Urothelium cell line (cell line): ENCODE measurements around the gene VEGFB.

Source experiments
- DNase-seq: peaks from one replicate; pipeline ENCODE4 v3.0.0; 2011; ENCODE audit warnings: low spot score, mixed read lengths
- FAIRE-seq: peaks from 2 replicates; lab custom pipeline; 2011; peaks lifted over from hg19 to GRCh38; lab: Jason Lieb, UNC

Gene VEGFB, protein sequence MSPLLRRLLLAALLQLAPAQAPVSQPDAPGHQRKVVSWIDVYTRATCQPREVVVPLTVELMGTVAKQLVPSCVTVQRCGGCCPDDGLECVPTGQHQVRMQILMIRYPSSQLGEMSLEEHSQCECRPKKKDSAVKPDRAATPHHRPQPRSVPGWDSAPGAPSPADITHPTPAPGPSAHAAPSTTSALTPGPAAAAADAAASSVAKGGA

GRCh38 chr11:64233913-64234586 lies at the start of gene VEGFB:
VEGFB (plus strand) TSS chr11:64234584; CDS start chr11:64234834, 250 bp downstream.
- DNase-seq, result peak; percentile 86

GRCh38 chr11:64185175-64185692 lies 49.1 kb upstream of the VEGFB start:
- DNase-seq (peak; percentile 77), FAIRE-seq (no peak)

More at GRCh38 chr11:64233913-64234586, at the start of gene VEGFB:
- no peak for FAIRE-seq

DNA sequence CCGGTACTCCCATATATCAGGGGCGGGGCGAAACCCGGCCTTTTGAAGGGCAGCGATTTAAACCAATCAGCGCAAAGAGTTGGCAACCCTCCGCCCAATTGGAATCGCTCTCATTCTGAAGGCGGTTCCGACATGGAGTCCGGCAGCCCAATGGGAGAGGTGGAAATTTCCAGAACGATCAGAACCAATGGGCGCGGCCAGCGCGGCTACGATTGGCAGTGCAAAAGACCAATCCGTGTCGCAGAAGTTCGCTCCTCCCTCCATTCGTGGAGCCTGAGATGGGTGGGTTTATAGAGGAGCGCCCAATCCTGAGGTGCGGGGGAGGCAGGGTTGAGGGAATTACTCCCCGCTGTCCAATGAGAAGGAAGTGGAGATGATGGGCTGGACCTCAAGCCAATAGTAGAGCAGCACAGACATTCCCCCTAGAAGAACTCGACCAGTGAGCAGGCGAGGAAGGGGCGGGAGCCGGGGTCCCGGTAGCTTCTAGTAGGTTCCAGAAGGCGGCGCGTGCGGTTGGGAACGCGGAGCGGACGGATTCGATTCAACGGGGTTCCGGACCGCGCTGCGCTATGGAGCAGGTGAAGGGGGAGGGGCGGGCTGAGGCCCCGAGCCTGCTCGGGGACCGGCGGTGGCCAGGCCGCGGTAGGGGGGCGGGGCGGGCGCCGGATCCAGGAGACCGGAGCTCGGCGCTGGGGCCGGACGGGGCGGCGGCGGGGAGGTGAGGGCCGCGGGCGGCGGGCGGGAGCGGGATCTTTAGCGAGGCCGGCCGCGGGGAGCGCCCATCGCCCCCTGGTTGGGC lies 48.5 kb upstream of the VEGFB start, which contains the start of gene STIP1:
STIP1 (plus strand) TSS at position 479 of the 799 bp plus-strand sequence; CDS start at position 570, 91 bp downstream.
- peak; percentile 98 for DNase-seq
- FAIRE-seq, result peak; percentile 66

DNA sequence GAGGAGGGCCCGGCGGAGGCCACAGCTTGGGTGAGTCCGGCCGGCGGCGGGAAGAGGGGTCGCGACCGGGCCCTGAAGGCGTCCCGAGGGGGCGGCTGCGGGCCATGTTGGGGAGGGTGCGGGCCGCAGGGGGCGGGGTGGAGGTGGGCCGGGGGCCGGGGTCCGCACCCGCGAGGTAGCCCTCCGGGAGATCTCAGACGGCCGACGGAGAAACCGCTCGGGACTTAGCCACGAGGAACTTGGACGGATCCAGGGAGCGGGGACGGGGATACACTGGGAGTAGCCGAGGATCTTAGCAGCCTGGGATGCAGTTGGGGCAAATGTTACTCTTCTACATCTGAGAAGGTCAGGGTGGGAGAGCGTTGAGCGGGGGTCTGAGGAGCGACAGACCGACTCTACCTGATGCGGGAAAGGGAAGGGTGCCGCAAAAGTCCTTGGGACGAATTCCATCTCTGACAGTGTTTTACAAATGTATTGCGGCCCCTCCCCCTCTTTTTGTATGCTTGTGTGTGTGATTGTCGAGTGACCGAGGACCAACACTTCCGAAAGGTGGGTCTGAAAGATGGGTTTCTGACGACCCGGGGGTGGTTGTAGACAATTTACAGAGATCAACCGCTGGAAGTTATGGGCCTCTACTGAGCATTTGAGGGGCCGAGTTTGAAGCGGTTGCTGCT lies 47.8 kb upstream of the VEGFB start:
- no peak for DNase-seq
- FAIRE-seq, result no peak

DNA sequence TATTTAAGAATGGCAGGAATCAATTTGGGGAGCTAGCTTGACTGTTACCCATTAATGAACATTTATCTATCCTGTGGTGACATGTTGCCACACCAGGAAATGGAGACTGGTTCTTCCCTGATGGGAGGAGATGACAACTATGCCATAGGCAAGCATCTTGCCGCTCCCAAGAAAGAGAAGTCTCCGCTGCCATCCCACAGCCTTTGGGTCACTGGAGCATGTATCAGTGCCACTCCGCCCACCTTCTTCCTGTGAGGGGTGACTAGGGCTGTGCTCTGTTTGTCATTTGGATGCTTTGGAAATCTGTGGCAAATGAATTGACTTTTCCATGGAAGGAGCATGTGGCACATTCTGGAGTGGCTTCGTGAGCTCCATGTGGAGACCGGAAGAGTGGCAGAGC lies 42.0 kb upstream of the VEGFB start:
- FAIRE-seq (no peak), DNase-seq (no peak)

GRCh38 chr11:64196626-64197025 lies 37.8 kb upstream of the VEGFB start:
- DNase-seq (no peak), FAIRE-seq (no peak)

DNA sequence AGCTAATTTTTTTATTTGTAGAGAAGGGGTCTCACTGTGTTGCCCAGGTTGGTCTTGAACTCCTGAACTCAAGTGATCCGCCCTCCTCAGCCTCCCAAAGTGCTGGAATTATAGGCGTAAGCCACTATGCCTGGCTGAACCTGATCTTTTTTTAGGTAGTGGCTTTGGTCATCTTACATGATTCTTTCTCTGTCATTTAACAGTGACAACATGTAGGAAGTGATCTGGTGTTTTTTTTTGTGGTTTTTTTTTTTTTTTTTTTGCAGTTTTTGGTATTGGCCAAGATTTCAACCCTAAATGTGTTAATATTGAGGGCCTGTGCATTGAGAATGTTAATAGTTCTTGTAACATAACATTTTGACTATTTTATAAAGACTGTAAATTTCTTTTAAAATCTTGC lies 35.9 kb upstream of the VEGFB start:
- FAIRE-seq, result no peak
- no peak for DNase-seq

DNA sequence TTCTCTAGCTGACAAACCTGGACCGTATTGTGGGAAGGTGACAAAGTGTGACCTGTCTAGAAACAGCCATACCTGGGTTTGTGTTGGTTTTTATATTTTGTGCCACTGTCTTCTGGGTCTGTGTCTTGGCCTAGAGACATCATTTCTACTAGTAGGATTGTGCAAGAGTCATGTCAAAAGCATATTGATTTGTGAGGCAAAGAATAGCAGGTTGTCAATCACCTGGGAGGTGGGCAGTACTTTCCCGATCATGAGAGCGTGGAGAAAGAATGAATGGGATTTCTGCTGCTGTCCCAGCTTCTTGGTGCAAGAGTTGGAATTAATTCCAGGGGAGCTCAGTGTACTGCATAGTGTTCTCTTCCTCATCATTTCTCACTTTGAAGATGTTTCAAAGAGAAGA lies 32.8 kb upstream of the VEGFB start:
- no peak for FAIRE-seq
- DNase-seq, result no peak

GRCh38 chr11:64202992-64203391 lies 31.4 kb upstream of the VEGFB start:
- FAIRE-seq (no peak), DNase-seq (no peak)

- DNase-seq (no peak), FAIRE-seq (no peak)
These were observed 30.8 kb upstream of the VEGFB start for GRCh38 chr11:64203421-64204079.

GRCh38 chr11:64204080-64204440 lies 30.3 kb upstream of the VEGFB start:
- no peak for FAIRE-seq
- DNase-seq, result no peak

DNA sequence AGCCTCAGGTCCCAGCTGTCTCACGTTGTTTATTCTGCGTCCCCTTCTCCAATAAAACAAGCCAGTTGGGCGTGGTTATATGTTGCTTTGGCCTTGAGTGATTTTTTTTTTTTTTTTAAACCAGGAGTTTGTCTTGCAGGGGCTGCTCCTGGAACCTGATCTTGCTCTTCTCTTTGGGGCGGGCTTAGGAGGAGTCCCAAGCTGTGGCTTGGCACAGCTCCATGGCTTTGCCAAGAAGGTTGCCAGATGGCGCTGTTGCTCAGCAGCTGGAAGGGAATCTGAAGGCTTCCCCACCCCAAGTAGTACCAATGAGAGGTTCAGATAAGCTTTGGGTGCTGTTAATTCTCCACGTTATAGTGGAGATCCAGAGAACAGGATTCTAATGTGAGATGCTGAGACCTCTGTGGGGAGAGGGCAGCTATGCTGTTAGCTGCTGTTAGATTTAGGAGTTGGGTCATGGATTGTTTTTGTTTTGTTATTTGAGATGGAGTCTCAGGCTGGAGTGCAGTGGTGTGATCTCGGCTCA lies 29.9 kb upstream of the VEGFB start:
- peak; percentile 82 for DNase-seq
- no peak for FAIRE-seq

DNA sequence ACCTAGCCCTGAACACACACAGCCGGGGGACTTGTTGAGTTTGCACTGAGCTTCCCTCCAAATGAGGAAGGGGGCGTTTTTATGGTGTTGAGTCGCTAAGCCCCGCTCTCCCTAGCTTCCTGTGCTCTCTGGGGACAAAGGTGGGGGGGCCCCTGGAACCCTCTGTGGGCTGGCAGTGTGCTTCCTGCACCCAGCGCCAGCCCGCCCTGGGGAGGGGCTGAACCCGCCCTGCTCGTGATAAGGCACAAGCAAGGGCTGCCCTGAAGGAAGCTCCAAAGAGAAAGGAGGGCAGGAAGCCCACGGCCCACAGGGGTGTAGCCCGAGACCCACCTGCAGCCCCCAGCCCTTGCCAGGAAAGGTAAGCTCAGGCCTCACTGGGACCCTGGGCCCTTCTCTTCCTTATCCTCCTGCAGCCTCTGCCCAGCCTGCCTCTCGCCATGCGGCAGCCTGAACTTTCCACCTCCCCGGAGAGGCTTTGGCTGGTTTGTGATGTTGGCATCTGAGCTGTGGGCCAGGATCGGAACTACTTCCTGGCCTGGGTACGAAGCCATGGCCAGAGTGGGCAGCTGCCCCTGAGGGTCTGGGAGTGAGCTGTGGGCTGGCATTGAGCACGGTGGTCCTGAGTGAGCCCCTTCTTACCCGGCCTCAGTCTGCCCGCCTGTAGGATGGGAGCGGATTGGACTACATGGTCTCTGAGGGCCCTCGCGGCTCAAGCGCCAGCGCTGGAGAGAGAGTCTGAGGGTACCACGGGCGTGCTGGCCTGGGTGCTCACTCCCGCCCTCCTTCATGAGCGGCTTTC lies 27.7 kb upstream of the VEGFB start, which contains the start of gene FERMT3:
FERMT3 (plus strand) TSS at position 265 of the 799 bp plus-strand sequence. CDS start 644 bp downstream, outside the sequence.
- FAIRE-seq, result no peak
- DNase-seq, result no peak

DNA sequence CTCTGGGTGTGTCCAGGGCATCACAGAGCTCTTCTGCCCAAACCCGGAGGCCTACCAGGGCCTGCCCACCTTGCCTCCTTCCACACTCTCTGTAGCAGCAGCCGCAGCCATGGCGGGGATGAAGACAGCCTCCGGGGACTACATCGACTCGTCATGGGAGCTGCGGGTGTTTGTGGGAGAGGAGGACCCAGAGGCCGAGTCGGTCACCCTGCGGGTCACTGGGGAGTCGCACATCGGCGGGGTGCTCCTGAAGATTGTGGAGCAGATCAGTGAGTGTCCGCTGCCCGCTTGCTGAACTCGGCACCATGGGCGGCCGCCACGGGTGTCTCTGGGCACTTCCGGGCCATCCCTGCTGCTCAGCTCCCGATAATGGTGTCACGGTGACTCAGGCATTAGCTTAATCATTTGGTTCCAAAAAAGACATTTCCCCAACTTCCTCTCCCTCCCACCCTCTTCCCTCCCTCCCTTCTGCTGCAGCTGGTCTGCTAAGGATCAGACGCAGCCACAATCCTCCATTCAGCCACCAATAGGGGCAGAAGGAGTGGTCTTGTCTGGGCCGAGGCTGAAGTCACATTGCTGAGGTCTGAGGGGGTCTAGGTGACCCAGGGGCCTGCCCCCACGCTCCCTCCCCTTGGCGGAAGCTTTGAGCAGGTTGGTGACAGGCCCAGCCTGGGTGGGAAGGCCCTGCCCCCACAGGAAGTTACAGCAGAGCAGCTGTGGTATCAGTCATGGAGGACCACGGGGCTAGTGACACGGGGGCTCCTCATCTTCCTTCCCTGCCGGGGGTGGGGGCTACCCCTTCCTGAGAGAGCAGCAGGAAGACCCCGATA lies 26.9 kb upstream of the VEGFB start:
- FAIRE-seq (no peak), DNase-seq (no peak)

DNA sequence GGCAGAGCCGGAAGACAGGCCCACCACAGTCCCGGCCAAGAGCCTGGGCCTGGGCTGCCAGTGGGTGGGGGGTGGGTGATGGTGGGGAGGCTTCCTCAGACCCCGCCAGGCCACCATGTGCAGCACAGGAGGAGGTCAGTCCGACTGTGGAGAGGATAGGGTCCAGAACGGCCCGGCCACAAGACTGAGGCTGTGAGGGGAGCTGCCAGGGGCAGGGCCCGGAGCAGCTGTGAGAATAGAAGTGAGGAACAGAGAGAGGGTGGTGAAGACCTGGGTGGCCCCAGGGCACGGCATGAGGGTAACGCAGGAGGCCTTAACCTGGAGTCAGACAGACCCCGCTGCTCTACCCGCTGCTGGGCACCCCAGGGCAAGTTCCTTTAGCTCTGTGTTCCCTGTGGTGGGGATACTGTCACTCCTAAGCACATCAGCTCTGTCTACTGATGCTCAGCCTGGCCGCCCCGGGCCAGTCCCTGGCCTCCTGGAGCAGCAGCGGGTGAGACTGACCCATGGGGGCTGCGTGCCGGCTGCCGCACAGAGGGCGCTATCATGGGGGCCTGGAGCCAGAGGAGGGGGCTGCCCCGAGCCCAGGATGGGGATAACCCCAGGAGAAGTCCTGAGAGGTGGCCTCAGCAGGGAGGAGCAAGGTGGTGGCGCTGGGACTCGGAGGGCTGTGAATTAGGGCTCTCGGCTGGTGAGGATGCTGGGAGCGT lies 26.1 kb upstream of the VEGFB start:
- no peak for FAIRE-seq

DNA sequence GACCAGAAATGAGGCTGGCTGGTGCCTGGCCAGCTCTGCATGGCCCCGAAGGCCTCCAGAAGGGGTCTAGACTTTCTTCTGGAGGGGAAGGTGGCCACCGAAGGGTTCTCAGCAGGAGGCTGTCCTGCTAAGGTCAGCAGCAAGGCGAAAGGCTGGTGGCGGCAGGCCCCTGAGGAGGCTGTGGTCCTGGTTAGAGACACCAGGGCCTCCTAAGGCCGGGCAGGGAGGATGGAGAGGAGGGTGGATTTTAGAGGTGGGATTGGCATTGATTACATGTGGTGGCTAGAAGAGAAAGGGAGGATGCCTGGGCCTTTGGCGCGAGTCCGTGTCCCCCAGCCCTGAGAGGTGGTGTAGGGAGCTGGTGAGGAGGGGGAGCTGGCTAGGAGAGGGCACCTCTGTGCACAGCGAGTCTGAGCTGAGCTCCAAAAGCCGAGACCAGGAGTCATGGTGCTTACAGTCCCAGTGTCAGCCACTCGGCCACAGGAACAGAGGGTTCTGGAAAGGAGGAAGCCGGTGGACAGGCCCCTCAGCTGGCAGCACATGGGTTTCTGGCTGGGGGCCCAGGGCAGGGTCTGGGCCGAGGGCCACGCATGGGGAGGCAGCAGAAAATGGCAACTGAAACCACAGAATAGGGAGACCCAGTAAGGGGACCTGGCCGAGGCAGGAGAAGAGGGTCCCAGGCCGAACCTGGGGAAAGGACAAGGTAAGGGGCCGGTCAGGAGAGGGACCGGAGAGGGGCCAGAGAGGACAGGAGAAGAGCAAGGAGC lies 25.4 kb upstream of the VEGFB start:
- DNase-seq (no peak), FAIRE-seq (no peak)

More for the DNA sequence above, 26.1 kb upstream of the VEGFB start:
- DNase-seq, result no peak

GRCh38 chr11:64209563-64209843 lies 24.9 kb upstream of the VEGFB start:
- DNase-seq (no peak), FAIRE-seq (no peak)
